Smooth muscle cell (in vitro differentiated cells): Measurements from ENCODE around the gene STRIP1. TPM values are rescaled to one million over a fixed set of nuclear protein-coding genes. Genes with fewer than 3 reads are reported as not detected.

Experiments used
- DNase-seq: peaks from one replicate; lab custom pipeline; 2025; ENCODE audit not compliant: unreplicated experiment; lab: John Stamatoyannopoulos, UW
- H2AFZ ChIP-seq: fragments of 200-600 bp; sonication (generic); 2 replicates; pipeline ENCODE4 v1.6.0; 2016; ENCODE audit warnings: antibody characterized with exemption, low read depth, mild to moderate bottlenecking
- H3F3A ChIP-seq: fragments of 200-600 bp; sonication (generic); 2 replicates; pipeline ENCODE4 v1.6.0; 2017; ENCODE audit warnings: antibody characterized with exemption, low read depth
- H3K27ac ChIP-seq: fragments of 200-600 bp; sonication (generic); 2 replicates; pipeline ENCODE4 v1.5.1; 2016; ENCODE audit warnings: low read depth, mild to moderate bottlenecking
- H3K27me3 ChIP-seq: fragments of 200-600 bp; sonication (generic); 2 replicates; pipeline ENCODE4 v1.6.1; 2016; ENCODE audit warnings: low read depth, mild to moderate bottlenecking
- H3K36me3 ChIP-seq: fragments of 200-600 bp; sonication (generic); 2 replicates; pipeline ENCODE4 v1.5.1; 2016; ENCODE audit warnings: low read depth
- H3K4me1 ChIP-seq: fragments of 200-600 bp; sonication (generic); 2 replicates; pipeline ENCODE4 v1.5.1; 2016; ENCODE audit warnings: low read depth
- H3K4me2 ChIP-seq: fragments of 200-600 bp; sonication (generic); 2 replicates; pipeline ENCODE4 v1.6.0; 2016; ENCODE audit warnings: mild to moderate bottlenecking
- H3K4me3 ChIP-seq: fragments of 200-600 bp; sonication (generic); 2 replicates; pipeline ENCODE4 v1.5.1; 2016; ENCODE audit warnings: mild to moderate bottlenecking
- H3K79me2 ChIP-seq: fragments of 200-600 bp; sonication (generic); 2 replicates; pipeline ENCODE4 v1.6.0; 2016; ENCODE audit warnings: low read depth, mild to moderate bottlenecking
- H3K9ac ChIP-seq: fragments of 200-600 bp; sonication (generic); 2 replicates; pipeline ENCODE4 v1.6.0; 2016; ENCODE audit warnings: low read depth
- H3K9me3 ChIP-seq: fragments of 200-600 bp; sonication (generic); replicated peaks from 2 replicates; pipeline ENCODE4 v1.5.1; 2016; ENCODE audit warnings: low read depth
- H4K20me1 ChIP-seq: fragments of 200-600 bp; sonication (generic); 2 replicates; pipeline ENCODE4 v1.6.0; 2016; ENCODE audit warnings: low read depth
- CTCF ChIP-seq: fragments of 200-600 bp; sonication (generic); IDR thresholded peaks from 2 replicates; pipeline ENCODE4 v1.5.1; 2017; ENCODE audit warnings: borderline replicate concordance, mild to moderate bottlenecking, antibody characterized with exemption; ENCODE audit not compliant: insufficient read depth, poor library complexity, severe bottlenecking
- WGBS: methylation state at CpG from one replicate; pipeline ENCODE4 v1.1.7; 2016; ENCODE audit warnings: low lambda C conversion rate; 5-methylcytosine and 5-hydroxymethylcytosine counted together
- polyA plus RNA-seq: library from polyadenylated mRNA; unstranded; fragments of >200 nt; fragmentation: Nextera tagmentation; extraction: Ambion mirVana; gene quantifications from 2 replicates; pipeline ENCODE4 v1.2.1, GENCODE V29; 2016
- total RNA-seq: library from RNA; depleted of rRNA; stranded (reverse); fragments of >200 nt; gene quantifications from 2 replicates; pipeline ENCODE4 v1.2.3, GENCODE V29; 2014

The STRIP1 gene
- total and polyA plus RNA-seq, 2 experiments from 2014 or later, result 22.5 to 31.2 TPM

GRCh38 chr1:110102081-110102480, 67.7 kb downstream of the STRIP1 start:
- no peak for TF ChIP-seq CTCF
- Histone ChIP-seq H2AFZ (no peak overlapping the region), H3K9me3 (no peaks in the 10 kb centered on the region), H3K9ac (no peak overlapping the region), H3K79me2 (no peaks in the 10 kb centered on the region), H3K36me3 (no peaks in the 10 kb centered on the region), H3K4me1 (no peaks in the 10 kb centered on the region), H3K4me3 (no peak overlapping the region), H3F3A (no peaks in the 10 kb centered on the region), H3K4me2 (no peak overlapping the region), H3K27ac (no peak overlapping the region), H4K20me1 (no peaks in the 10 kb centered on the region), H3K27me3 (no peaks in the 10 kb centered on the region)
- DNase-seq, result no peak
- 89% methylated on average over 7 of the region's 7 CpGs for WGBS

Other genes starting within 250 kb of the STRIP1 start
- gene CSF1, start 123.8 kb upstream of the STRIP1 start, total RNA-seq, result 30.9 and 43.4 TPM in 2 replicates
- gene CSF1, start 123.8 kb upstream of the STRIP1 start, polyA plus RNA-seq, result 17.1 and 22.4 TPM in 2 replicates
- gene AHCYL1, start 49.9 kb upstream of the STRIP1 start, total RNA-seq, result 77.3 and 79.5 TPM in 2 replicates
- gene AHCYL1, start 49.9 kb upstream of the STRIP1 start, polyA plus RNA-seq, result 115 and 144 TPM in 2 replicates
- not detected in 2 replicates for gene ALX3, start 36.0 kb downstream of the STRIP1 start, total RNA-seq
- gene ALX3, start 36.0 kb downstream of the STRIP1 start, polyA plus RNA-seq, result not detected in 2 replicates
- not detected in 2 replicates for gene UBL4B, start 77.8 kb downstream of the STRIP1 start, total RNA-seq
- not detected in 2 replicates for gene UBL4B, start 77.8 kb downstream of the STRIP1 start, polyA plus RNA-seq
- gene SLC6A17, start 115.9 kb downstream of the STRIP1 start, total RNA-seq, result 4.0 and 5.6 TPM in 2 replicates
- gene SLC6A17, start 115.9 kb downstream of the STRIP1 start, polyA plus RNA-seq, result 3.2 and 4.2 TPM in 2 replicates
- 2.0 and 4.6 TPM in 2 replicates for gene KCNC4, start 175.7 kb downstream of the STRIP1 start, total RNA-seq
- 5.3 and 6.0 TPM in 2 replicates for gene KCNC4, start 175.7 kb downstream of the STRIP1 start, polyA plus RNA-seq